Lower lobe of right lung (tissue), 2 donors: Measurements from ENCODE around the gene LCN6. TPM values are rescaled to one million over a fixed set of nuclear protein-coding genes. Genes with fewer than 3 reads are reported as not detected.

ENCODE experiments used
- ATAC-seq, 2 donors: fragments of 200-7000 bp; cut with Tn5 transposase; one replicate each; pipeline ENCODE4 v1.9.1; 2020 to 2022; ENCODE audit warnings: mild to moderate bottlenecking in 2 of 2, moderate library complexity in 2 of 2
- DNase-seq: peaks from one replicate; pipeline ENCODE4 v3.0.0-alpha.2; 2020
- H3K27ac ChIP-seq: fragments of 200-600 bp; one replicate; pipeline ENCODE4 v1.8.0; 2022
- H3K27me3 ChIP-seq: fragments of 200-600 bp; one replicate; pipeline ENCODE4 v1.8.0; 2022; ENCODE audit warnings: low read depth
- H3K36me3 ChIP-seq: fragments of 200-600 bp; one replicate; pipeline ENCODE4 v1.8.0; 2022; ENCODE audit warnings: mild to moderate bottlenecking
- H3K4me1 ChIP-seq: fragments of 200-600 bp; one replicate; pipeline ENCODE4 v1.8.0; 2022
- H3K4me3 ChIP-seq: fragments of 200-600 bp; one replicate; pipeline ENCODE4 v1.8.0; 2022; ENCODE audit warnings: mild to moderate bottlenecking
- H3K9me3 ChIP-seq: fragments of 200-600 bp; one replicate; pipeline ENCODE4 v1.8.0; 2022
- CTCF ChIP-seq: fragments of 200-600 bp; IDR thresholded peaks from one replicate; pipeline ENCODE4 v1.8.0; 2022; ENCODE audit warnings: antibody characterized with exemption, mild to moderate bottlenecking
- intact Hi-C: fragments of 100-400 bp; cut with DNase I; formaldehyde crosslinking; loops from one replicate; pipeline ENCODE4 v1.11.0; 2022
- total RNA-seq: library from RNA; stranded (reverse); fragmentation: NEBNext Ultra II Directional; extraction: Animal tissue kit (Norgen Biotek cat#: 25700); gene quantifications from one replicate; pipeline ENCODE4 v1.2.1, GENCODE V29; 2021
- donor health status: DM: no; HTN: yes; CAD: no; lungs with severe emphysema.

Gene LCN6
- total RNA-seq, 1 donor from 2014 or later: 2.9 TPM

- no peak overlapping the region for H3K4me3 ChIP-seq
- ATAC-seq (no peak), DNase-seq (no peak)
- peaks cover 14% of the 10 kb centered on the region for H3K4me1 ChIP-seq
- H3K9me3 ChIP-seq: no peaks in the 10 kb centered on the region
- H3K27me3 ChIP-seq: peaks cover 5% of the 10 kb centered on the region
- H3K36me3 ChIP-seq: no peaks in the 10 kb centered on the region
- no peak overlapping the region for H3K27ac ChIP-seq
- no peak for TF ChIP-seq CTCF
- intact Hi-C loops: no loop called here
Measured at GRCh38 chr9:136751244-136751643, 2.9 kb upstream of the LCN6 start.

- DNase-seq (no peak), ATAC-seq (no peak)
- peaks cover 14% of the 10 kb centered on the region for H3K4me1 ChIP-seq
- no peak for TF ChIP-seq CTCF
- no peak overlapping the region for H3K27ac ChIP-seq
- H3K36me3 ChIP-seq: no peaks in the 10 kb centered on the region
- intact Hi-C loops: no loop called here
- no peak overlapping the region for H3K4me3 ChIP-seq
- H3K9me3 ChIP-seq: no peaks in the 10 kb centered on the region
- peaks cover 5% of the 10 kb centered on the region for H3K27me3 ChIP-seq
Measured at GRCh38 chr9:136750526-136750925, 2.2 kb upstream of the LCN6 start.

- DNase-seq: peak; percentile 60
Measured at GRCh38 chr9:136748666-136749611, 614 bp upstream of the LCN6 start.

GRCh38 chr9:136747161-136748060, 914 bp downstream of the LCN6 start:
- H3K36me3 ChIP-seq: no peaks in the 10 kb centered on the region
- intact Hi-C loops: no loop called here
- no peak for TF ChIP-seq CTCF
- H3K27ac ChIP-seq: no peak overlapping the region
- no peak overlapping the region for H3K4me3 ChIP-seq
- H3K9me3 ChIP-seq: no peaks in the 10 kb centered on the region
- ATAC-seq: no peak
- peaks cover 19% of the 10 kb centered on the region for H3K27me3 ChIP-seq
- H3K4me1 ChIP-seq: peaks cover 20% of the 10 kb centered on the region
- DNase-seq: no peak

More at GRCh38 chr9:136748666-136749611, 614 bp upstream of the LCN6 start:
- Histone ChIP-seq H3K27ac (no peak overlapping the region), H3K27me3 (peaks cover 5% of the 10 kb centered on the region), H3K9me3 (no peaks in the 10 kb centered on the region), H3K36me3 (no peaks in the 10 kb centered on the region), H3K4me3 (no peak overlapping the region), H3K4me1 (peaks cover 14% of the 10 kb centered on the region)
- ATAC-seq: peak; percentile 40 to 57
- intact Hi-C loops: no loop called here
- no peak for TF ChIP-seq CTCF

GRCh38 chr9:136746621-136747020, 1.7 kb downstream of the LCN6 start:
- H3K4me3 ChIP-seq: no peak overlapping the region
- DNase-seq (no peak), ATAC-seq (no peak)
- no peak for TF ChIP-seq CTCF
- peaks cover 28% of the 10 kb centered on the region for H3K4me1 ChIP-seq
- H3K36me3 ChIP-seq: no peaks in the 10 kb centered on the region
- H3K27me3 ChIP-seq: peaks cover 27% of the 10 kb centered on the region
- H3K27ac ChIP-seq: no peak overlapping the region
- H3K9me3 ChIP-seq: no peaks in the 10 kb centered on the region
- intact Hi-C loops: no loop called here
